Activated CD8-positive, alpha-beta memory T cell treated with anti-CD3 and anti-CD28 coated beads, Interleukin-2, amount 50 U/mL, for 24 hours (primary cell): ENCODE results near the gene NDUFA13.

Experiments used
- DNase-seq: peaks from one replicate; pipeline ENCODE4 v3.0.0-alpha.2; 2020; ENCODE audit errors: extremely low read depth

NDUFA13 gene

DNA sequence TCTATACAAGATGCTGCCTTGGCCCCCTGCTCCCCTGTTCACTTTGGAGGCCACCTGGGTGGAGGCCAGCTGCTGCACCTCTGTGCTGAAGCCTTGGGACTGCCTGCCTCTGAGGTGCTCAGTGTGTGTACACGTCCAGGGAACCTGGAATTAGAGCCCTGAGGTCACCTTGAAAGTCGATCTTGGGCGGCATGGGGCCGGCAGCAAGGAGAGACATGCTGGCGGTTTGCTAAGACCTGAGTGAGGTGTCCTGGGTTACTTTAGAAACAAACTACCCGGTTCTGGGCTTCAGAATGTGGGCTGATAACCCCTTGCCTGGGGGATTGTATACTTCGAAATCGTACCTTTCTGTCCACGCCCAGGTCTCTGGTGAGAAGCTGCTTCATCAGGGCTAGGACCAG is 26.2 kb upstream of the NDUFA13 start:
- no peak for DNase-seq

DNA sequence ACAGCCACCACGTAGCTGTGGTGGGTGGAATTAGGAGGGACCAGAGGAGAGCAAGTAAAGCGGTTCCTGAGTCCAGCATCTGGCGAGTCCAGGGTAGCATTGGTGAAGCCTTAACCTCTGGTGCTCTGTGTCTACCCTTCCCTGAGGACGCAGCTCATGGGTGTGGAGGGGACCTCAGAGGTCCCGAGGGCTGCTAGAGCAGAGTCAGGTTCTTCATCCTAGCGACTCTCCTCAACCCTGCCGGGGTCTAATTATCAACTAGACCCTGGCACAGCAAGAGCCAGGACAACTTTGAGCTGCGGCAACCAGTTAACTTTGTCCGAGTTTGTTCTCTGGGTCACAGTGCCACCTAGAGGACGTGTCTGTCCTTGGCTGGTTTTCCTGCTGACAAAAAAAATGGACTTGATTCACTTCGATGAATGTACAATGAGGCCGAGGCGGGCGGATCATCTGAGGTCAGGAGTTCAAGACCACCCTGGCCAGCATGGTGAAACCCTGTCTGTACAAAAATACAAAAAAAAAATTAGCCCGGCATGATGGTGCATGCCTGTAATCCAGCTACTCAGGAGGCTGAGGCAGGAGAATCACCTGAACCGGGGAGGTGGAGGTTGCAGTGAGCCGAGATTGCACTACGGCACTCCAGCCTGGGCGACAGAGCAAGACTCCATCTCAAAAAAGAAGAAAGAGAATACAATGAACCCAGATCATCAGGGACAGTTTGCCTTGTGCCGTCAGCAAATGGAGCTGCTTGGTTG is 25.6 kb upstream of the NDUFA13 start:
- DNase-seq, result peak; percentile 60

DNA sequence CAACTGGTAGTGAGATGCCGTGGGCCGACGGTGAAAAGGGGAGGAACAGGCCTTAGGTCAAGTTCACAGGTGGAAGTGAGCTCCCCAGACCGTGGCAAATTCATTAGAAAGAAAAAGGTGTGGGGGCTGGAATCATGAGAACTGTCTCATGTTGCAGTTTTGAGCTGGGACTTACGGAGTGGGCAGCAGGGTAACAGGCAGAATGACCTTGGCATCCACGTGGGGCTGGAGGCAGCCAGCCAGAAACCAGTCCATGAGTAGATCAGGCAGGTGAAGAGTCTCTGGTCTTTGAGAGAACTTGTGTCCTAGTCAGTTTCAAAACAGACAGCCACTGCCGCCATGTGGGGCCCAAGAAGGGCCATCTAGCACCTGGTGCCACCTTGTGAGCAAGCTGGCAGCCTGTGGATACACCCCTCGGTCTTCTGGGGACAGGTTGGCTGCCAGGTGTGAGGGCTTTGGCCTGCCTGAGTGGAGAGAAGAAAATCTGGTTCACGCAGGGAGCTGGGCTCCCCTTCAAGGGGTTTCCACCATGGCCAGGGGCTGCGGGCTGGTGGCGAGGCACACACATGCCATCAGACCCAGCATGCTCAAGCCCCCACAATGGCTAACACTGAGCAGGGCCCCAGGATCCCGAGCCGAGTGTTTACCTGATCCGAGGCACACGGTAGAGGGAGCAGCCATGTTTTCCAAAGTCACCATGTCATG is 24.6 kb upstream of the NDUFA13 start:
- DNase-seq, result no peak

DNA sequence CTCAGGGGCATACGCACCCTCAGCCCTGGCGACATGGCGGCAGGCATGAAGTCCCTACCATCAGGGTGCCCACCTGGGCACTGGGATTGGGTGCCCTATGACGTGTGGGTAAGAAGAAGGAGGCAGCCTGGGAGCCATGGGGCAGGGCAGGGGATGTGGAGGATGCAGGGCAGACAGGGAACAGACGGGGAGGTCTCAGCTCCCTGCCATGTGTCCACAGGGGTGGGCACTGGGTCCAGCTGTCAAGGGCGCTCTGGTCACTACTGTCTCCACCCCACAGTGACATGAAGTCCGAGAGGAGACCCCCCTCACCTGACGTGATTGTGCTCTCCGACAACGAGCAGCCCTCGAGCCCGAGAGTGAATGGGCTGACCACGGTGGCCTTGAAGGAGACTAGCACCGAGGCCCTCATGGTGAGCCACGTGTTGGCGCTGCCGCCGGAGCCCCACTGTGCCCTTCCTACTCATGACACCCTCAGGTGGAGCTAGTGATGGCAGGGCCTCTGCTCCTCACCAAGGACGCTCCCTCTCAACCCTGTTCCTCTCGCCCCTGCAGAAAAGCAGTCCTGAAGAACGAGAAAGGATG is 23.9 kb upstream of the NDUFA13 start:
- DNase-seq, result no peak

DNA sequence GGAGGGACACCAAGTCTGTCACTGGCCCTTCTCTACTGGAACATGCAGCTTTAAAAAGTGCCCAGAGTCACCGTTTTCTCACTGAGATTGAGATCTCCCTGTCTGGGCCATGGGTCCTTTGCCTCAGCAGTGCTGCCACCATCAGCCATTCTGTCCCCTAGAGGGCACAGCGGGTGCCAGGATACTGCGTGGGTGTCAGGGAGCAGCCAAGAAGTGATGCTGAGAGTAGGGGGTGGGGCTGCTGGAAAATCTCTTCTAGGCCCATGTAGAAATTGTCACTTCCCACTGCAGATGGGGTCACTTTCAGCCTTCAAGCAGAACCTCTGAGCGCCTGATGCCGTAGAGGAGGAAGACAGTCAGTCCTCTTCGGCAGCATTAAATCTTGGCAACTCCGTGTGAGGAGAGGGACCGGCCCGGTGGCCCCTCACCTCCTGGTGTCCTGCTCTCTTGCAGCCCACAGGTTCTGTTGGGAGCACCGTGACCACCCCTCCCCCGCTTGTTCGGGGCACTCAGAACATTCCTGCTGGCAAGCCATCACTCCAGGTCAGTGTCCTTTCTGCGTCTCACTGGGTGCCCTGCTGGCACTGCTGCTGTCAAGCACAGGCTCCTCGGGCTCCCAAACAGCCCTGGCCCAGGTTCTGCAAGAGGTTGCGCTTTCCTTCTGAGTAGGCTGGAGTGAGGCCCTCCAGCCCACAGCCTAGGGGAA is 22.0 kb upstream of the NDUFA13 start:
- no peak for DNase-seq

DNA sequence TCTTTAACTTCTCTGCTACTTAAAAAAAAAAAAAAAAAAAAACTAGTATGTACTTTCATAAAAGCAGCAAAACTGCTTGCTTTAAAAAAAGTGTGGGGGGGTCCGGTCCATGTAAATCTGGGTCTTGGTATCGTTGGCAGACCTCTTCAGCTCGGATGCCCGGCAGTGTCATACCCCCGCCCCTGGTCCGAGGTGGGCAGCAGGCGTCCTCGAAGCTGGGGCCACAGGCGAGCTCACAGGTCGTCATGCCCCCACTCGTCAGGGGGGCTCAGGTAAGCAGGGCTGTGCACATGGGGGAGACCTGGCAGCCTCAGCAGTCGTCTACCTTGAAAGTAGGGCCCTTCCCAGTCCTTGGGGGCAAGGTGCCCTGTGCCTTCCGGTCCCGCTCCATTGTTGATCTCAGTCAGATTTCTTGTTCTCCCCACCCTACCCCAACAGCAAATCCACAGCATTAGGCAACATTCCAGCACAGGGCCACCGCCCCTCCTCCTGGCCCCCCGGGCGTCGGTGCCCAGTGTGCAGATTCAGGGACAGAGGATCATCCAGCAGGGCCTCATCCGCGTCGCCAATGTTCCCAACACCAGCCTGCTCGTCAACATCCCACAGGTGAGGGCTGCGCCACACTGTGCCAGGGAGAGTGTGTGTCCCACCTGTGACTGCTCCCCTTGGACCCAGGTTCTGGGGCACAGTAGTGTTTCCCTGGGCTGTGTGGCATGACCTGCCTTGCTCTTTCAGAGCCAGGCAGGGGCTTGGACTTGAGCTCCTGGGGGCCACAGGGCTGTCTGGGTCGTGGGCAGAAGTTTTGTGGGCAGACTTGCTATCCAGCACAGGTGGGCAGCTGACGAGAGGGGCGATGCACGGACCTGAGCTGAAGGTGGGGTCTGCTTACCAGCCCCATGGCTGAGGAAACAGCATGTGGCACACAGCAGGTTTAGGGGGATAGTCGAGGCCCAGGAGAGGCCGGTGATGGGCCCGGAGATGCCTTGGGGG is 20.1 kb upstream of the NDUFA13 start:
- no peak for DNase-seq

DNA sequence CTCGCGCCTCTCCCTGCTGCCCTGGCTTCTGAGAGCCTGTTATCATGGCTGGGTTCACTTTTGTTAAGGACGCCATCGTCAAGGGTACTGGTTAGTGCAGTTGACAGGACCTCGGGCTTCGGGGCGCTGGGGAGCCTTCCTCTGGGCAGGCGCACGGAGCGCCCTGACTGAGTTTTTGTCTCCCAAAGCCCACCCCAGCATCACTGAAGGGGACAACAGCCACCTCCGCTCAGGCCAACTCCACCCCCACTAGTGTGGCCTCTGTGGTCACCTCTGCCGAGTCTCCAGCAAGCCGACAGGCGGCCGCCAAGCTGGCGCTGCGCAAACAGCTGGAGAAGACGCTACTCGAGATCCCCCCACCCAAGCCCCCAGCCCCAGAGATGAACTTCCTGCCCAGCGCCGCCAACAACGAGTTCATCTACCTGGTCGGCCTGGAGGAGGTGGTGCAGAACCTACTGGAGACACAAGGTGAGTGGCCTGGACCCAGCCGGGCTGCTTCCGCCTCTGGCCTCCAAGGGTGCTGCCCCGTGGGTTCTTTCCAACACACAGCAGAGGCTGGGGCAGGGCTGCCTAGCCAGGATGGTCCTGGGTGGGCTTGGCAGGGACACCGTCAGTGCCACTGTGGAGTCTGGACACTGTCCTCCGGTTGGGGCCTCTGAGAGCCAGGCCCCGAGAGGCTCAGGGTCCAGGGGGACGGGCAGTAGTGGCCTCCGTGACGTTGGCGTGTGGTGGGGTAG is 17.6 kb upstream of the NDUFA13 start:
- no peak for DNase-seq

DNA sequence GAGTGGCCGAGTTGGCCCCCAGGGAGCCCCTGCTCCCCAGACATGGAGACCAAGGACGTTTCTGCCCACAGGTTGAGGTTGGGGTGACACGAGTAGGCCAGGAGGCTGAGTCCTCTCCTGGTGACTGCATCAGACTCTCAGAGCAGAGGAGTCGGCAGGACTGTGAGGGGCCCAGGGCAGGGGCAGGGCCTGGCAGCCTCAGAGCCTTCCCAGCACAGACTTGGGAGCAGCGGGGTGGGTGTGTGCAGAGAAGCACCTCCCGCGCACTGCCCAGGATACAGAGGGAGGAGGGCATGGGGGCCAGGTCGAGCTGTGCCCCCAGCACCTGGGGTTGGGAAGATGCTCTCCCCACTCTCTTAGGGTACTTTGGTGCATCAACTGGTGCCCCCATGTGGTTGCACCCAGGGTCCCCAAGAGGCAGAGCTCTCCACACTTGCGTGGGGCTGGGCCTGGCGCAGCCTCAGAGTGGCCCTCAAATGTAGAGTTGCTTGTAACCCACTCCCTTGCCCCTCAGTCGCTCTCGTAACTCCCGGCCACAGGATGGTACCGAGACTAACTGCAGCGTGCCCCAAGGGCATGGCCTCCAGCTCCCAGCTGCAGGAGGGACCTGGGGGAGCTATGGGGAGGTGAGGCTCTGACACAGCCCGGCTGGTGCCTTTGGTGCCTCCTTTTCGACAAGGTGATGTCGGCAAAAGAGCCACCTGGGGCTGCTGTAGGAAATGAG is 16.6 kb upstream of the NDUFA13 start:
- no peak for DNase-seq

DNA sequence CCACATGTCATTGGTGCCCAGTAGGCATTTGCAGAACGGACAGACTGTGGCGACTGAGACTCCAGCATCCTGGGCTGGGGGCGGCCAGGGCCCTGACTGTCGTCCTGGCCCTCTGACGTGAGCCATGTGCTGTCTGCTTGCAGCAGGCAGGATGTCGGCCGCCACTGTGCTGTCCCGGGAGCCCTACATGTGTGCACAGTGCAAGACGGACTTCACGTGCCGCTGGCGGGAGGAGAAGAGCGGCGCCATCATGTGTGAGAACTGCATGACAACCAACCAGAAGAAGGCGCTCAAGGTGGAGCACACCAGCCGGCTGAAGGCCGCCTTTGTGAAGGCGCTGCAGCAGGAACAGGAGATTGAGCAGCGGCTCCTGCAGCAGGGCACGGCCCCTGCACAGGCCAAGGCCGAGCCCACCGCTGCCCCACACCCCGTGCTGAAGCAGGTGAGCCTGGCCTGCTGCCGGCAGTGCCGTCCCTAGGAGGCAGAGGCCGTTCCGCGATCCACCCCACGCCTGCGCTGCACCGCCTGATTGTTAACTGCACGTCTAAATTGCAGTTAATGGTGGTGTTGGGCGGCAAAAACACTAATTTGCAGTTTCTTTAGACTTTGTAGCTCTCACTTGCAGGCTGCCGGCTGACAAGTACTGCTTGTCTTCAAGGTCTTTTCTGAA is 14.9 kb upstream of the NDUFA13 start:
- no peak for DNase-seq

DNA sequence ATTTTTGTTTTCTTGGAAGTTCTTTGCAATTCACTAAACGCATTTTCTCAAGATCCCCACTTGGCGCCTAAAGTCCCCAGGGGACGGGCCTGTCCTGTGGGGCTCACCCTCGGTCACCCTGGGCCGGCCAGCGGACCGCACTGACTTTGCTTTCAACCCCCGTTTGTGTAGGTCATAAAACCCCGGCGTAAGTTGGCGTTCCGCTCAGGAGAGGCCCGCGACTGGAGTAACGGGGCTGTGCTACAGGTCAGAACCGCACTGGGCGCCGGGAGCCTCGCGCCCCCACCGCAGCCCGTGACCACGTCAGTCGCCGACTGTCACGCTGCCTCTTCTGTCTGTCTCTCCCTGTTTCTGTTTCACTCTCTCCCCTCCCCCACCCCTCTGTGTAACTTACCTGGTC is 14.2 kb upstream of the NDUFA13 start:
- DNase-seq, result no peak

DNA sequence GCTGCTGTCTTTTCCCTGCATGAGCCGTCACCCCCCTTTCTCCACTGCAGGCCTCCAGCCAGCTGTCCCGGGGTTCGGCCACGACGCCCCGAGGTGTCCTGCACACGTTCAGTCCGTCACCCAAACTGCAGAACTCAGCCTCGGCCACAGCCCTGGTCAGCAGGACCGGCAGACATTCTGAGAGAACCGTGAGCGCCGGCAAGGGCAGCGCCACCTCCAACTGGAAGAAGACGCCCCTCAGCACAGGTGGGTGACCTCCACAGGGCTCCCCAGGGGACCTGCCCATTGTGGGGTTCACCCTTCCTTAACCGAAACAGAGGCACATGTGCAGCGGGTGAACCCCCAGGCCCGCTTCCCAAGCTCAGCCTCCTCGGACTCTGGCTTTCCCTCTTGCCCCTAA is 13.7 kb upstream of the NDUFA13 start:
- DNase-seq, result no peak

DNA sequence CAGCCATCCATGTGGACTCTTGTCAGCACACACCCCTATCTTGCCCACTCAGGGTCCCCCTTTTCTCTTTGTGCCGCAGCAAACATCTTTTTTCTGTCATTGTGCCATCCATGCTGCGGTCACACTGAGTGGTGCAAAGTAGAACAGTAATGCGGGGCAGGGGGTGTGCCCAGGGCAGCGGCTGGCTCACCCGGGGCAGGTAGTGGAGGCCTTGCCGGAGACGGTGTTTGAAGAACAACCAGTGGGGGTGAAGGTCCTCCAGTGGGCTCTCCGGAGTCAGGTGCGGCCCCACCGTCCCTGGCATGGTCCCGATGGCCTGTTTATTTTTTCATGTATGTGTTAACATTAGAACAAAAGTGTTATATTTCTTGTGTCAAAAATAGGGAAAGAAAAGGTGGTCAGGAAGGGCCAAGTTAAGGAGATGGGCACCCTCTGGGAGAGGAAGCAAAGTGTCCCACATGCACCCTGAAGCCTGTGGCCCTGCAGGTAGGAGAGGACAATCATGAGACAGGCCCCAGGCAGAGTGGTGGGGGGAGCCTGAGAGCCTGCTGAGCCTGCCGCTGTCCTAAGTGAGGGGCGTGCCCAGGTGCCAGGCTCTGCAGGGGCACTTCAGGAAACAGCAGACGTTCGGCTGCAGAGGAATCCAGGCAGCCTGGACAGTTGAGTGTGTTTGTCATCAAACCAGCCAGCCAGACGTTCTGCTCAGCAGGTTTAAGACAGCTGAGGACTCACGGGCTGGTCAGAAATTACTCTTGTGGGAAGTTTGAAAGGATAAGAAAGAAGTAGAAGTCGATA is 13.0 kb upstream of the NDUFA13 start:
- DNase-seq, result no peak

DNA sequence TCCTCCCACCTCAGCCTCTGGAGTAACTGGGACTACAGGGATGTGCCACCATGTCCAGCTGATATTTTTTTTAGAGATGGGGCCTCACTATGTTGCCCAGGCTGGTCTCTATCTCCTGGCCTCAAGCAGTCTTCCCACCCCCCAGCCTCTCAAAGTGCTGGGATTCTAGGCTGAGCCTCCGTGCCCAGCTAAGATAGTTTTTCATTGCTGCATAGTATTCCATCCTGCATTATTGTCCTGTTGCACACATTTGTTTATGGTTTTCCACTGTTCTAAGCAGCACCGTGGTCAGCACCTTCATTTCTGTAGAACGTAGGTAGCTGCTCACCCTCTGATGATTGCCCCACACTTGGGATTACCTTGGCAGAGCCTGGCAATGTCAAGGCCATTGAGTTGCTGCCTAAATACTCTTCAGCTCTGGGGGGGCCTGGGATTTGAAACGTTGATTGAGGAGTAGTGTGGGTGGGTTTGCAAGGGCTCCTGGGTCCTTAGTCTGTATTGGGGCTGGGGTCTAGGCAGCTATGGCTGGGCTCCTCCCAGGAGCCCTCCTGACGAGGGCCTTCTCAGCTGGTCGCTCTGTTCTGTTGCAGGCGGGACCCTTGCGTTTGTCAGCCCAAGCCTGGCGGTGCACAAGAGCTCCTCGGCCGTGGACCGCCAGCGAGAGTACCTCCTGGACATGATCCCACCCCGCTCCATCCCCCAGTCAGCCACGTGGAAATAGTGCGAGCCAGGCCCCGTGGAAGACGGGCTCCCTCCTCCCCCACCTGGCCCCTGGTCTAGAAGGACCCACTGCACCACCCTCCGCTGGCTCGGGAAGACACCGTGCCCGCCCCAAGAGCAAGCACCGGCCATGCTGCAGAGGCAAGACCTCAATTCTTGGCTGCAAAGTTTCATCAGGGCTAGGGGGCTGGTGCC is 11.0 kb upstream of the NDUFA13 start:
- no peak for DNase-seq

DNA sequence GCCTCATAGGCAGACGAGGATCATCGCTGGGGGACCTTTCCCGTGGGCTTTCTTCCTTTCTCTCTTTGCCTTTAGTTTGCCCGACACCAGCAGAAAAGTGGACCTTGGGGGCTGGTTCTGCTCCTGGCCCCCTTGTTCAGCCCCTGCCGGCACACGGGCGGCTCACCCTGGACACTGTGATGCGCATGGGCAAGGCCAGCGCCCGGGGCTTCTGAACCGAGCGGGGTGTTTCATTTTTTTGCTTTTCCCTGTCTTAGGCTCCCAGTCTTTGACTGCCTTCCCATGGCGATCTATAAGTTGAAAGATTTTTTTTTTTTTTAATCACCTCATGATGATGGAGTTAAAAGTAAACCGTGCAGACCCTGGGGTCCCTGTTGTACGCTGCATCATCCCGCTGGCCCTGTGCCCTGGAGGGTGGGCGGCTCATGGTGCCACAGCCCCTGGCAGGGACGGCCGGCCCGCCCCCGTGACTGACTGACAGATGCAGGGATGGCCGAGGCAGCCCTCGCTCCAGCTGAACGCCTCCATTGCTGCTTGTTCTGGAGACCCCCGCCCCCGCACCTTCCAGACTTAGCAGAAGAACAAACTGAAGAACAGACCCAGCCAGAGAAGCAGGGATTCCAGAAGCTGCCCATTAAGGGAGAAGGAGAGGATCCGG is 10.2 kb upstream of the NDUFA13 start:
- DNase-seq, result no peak

DNA sequence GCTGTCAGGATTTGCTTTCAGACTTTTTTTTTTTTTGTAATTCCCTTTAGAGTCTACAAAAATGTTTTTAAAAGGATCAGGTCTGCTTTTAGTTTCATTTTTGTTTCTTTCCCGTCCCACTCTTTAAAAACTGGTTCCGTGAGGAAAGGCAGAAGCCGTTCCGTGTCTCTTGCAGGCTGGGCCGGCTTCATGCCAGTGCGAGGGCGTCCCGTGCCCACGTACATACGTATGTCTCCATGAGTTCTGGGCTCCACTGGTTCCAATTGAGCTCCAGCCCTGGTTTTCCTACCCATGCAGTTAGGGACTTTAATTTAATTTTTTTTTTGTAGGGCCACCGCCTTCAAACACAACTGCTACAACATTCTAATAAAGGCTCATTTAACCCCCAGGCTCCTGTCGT is 9.4 kb upstream of the NDUFA13 start:
- no peak for DNase-seq

DNA sequence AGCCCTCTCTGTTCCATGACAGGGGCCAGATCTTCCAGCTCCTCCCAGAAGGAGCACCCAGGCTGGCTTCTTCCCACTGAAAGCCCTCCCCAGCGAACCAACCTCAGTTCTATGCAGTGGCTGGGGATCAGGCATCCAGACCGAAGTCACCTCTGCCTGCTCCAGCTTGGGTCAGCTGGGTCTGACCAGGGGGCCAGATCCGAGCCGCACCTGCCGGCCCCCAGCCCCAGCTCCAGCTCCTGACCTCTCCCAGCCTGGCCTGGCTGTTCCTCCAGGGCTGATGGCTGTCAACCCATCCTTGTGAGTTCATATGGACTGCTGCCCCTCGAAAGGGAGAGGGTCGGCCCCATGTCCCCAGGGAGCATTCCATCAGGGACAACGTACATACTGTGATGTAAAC is 8.7 kb upstream of the NDUFA13 start:
- no peak for DNase-seq

DNA sequence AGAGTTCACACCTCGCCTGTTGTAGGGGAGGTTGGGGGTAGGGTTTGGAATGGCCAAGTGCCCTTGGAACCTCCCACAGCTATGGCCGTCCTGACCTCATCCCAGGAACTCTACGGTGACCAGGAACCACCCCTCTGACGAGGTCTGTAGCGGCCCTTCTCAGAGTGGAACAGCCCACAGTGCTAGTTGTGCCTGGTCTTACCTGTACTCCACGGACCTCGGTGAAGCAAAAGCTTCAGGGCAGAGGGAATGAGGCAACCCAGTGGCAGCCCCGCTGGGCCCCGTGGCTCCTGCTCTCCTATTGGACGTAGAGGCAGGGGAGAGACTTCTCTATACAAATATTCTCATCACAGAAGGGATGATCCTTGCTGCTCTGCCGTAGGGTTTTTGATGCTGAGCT is 7.8 kb upstream of the NDUFA13 start:
- DNase-seq, result no peak
